ENCODE data around the gene TCP1. TPM values are rescaled to one million over a fixed set of nuclear protein-coding genes. Genes with fewer than 3 reads are reported as not detected.

TCP1 gene
- total and polyA plus RNA-seq, 2 of the 13 experiments (the other 11 are each of a cell fraction or from before 2014, with no cell fraction given) = 116 to 553 TPM

DNA sequence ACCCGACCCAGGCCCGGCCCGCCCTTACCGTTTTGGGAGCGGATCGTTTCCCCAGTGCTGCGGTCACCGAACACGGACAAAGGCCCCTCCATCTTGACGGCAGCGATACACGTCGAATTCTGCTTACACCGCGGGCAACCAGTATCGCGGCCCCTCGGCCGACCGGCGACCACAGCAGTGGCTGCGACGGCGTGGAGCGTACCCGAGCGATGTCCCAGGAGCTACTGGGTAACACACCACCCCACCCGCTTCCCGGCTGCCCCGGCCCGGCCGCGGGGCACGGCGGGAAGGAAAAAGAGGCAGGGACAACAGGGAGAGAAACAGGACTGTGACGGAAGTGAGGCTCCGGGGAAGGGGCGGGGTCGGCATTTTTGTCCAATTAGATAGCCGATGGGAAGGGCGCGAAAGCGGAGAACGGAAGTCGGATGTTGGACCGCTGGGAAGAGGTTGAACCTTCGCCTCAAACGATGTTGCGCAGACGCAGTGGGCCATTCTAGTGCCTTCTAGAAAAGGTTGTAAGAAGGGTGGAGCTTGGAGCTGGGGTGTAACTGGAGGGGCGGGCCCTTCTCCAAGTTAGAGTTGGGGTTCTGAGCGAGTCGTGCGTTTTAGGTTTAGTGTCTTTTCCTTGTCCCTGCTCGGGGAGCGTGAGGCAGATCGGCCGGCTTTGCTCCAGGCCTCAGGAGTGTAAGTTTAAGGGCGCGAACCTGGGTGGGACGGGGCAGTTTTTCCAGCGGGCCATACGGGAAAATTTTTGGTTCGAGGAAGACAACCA, at the start of gene TCP1 (continued):
- TF ChIP-seq, protein P1, sequence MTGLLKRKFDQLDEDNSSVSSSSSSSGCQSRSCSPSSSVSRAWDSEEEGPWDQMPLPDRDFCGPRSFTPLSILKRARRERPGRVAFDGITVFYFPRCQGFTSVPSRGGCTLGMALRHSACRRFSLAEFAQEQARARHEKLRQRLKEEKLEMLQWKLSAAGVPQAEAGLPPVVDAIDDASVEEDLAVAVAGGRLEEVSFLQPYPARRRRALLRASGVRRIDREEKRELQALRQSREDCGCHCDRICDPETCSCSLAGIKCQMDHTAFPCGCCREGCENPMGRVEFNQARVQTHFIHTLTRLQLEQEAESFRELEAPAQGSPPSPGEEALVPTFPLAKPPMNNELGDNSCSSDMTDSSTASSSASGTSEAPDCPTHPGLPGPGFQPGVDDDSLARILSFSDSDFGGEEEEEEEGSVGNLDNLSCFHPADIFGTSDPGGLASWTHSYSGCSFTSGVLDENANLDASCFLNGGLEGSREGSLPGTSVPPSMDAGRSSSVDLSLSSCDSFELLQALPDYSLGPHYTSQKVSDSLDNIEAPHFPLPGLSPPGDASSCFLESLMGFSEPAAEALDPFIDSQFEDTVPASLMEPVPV (CRISPR knock-in tag; IDR thresholded peaks at IDR 0.05) = peak; percentile 61; the same call in 1 of the 2 replicates
- TF ChIP-seq EP300 (IDR thresholded peaks at IDR 0.05; ENCODE audit: low read depth in 2 of 2, low read length in 2 of 2) (peak in 1 of 2 experiments; percentile 92; a peak in 3 of 4 replicates), EP300 (CRISPR knock-in tag; IDR thresholded peaks at IDR 0.05; ENCODE audit: borderline replicate concordance) (no peak), NFKB2 (CRISPR knock-in tag; IDR thresholded peaks at IDR 0.05; ENCODE audit: borderline replicate concordance) (peak; percentile 90; the same call in 1 of the 2 replicates), ZNF205 (CRISPR knock-in tag; IDR thresholded peaks at IDR 0.05) (0 out of 2 replicates have a peak, but pooled peaks have one; percentile 45), BORCS8-MEF2B (CRISPR knock-in tag; IDR thresholded peaks at IDR 0.05) (peak; percentile 87), ZNF850 (CRISPR knock-in tag; conservative IDR thresholded peaks at IDR 0.05) (0 out of 2 replicates have a peak, but pooled peaks have one; percentile 1), HDAC2 (CRISPR knock-in tag; IDR thresholded peaks at IDR 0.05) (peak; percentile 73; the same call in 1 of the 2 replicates), PHF8 (CRISPR knock-in tag; IDR thresholded peaks at IDR 0.05) (peak; percentile 97), GABPA (IDR thresholded peaks at IDR 0.05; ENCODE audit: low read depth, low read length) (peak; percentile 91), GABPA (CRISPR knock-in tag; IDR thresholded peaks at IDR 0.05; ENCODE audit: low read depth) (peak; percentile 97), NKX3-1 (CRISPR knock-in tag; IDR thresholded peaks at IDR 0.05) (peak; percentile 34; the same call in 1 of the 2 replicates), GTF3A (CRISPR knock-in tag; conservative IDR thresholded peaks at IDR 0.05) (0 out of 2 replicates have a peak, but pooled peaks have one; percentile 22), ZNF225 (CRISPR knock-in tag; IDR thresholded peaks at IDR 0.05) (peak; percentile 84; the same call in 1 of the 2 replicates), ZSCAN31 (CRISPR knock-in tag; IDR thresholded peaks at IDR 0.05; ENCODE audit: low read depth) (0 out of 2 replicates have a peak, but pooled peaks have one; percentile 52), GATA4 (IDR thresholded peaks at IDR 0.05; ENCODE audit: borderline replicate concordance, low read depth) (peak; percentile 88)
- TF ChIP-seq, protein P2, sequence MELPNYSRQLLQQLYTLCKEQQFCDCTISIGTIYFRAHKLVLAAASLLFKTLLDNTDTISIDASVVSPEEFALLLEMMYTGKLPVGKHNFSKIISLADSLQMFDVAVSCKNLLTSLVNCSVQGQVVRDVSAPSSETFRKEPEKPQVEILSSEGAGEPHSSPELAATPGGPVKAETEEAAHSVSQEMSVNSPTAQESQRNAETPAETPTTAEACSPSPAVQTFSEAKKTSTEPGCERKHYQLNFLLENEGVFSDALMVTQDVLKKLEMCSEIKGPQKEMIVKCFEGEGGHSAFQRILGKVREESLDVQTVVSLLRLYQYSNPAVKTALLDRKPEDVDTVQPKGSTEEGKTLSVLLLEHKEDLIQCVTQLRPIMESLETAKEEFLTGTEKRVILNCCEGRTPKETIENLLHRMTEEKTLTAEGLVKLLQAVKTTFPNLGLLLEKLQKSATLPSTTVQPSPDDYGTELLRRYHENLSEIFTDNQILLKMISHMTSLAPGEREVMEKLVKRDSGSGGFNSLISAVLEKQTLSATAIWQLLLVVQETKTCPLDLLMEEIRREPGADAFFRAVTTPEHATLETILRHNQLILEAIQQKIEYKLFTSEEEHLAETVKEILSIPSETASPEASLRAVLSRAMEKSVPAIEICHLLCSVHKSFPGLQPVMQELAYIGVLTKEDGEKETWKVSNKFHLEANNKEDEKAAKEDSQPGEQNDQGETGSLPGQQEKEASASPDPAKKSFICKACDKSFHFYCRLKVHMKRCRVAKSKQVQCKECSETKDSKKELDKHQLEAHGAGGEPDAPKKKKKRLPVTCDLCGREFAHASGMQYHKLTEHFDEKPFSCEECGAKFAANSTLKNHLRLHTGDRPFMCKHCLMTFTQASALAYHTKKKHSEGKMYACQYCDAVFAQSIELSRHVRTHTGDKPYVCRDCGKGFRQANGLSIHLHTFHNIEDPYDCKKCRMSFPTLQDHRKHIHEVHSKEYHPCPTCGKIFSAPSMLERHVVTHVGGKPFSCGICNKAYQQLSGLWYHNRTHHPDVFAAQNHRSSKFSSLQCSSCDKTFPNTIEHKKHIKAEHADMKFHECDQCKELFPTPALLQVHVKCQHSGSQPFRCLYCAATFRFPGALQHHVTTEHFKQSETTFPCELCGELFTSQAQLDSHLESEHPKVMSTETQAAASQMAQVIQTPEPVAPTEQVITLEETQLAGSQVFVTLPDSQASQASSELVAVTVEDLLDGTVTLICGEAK (IDR thresholded peaks at IDR 0.05) = peak; percentile 84
- TF ChIP-seq, protein P2 (CRISPR knock-in tag; IDR thresholded peaks at IDR 0.05) = no peak

All from HepG2 (cell line).